NCI-H2196 (cell line): Measurements from ENCODE around the gene CA9.
A peak's percentile ranks its signal among the peaks of the same experiment; 100 is the strongest.

Experiments used
- DNase-seq: peaks from one replicate; lab custom pipeline; 2025; ENCODE audit not compliant: unreplicated experiment; lab: John Stamatoyannopoulos, UW

Gene CA9

GRCh38 chr9:35651956-35652828, 21.5 kb upstream of the CA9 start:
- no peak for DNase-seq

- no peak for DNase-seq
Observed at GRCh38 chr9:35652829-35653209, 20.9 kb upstream of the CA9 start.

GRCh38 chr9:35653611-35654010, 20.1 kb upstream of the CA9 start:
- no peak for DNase-seq

- no peak for DNase-seq
Observed at GRCh38 chr9:35656348-35656747, 17.4 kb upstream of the CA9 start.

- DNase-seq: no peak
Observed at GRCh38 chr9:35656831-35657545, 16.7 kb upstream of the CA9 start.

GRCh38 chr9:35657546-35658136, 16.1 kb upstream of the CA9 start, which contains the start of gene RMRP:
Gene RMRP (minus strand): TSS chr9:35658019.
- DNase-seq: peak; percentile 98

GRCh38 chr9:35658137-35658967, 15.4 kb upstream of the CA9 start, which contains the start of gene CCDC107:
Gene CCDC107 (plus strand): TSS chr9:35658292. CDS start chr9:35658380, 88 bp downstream.
- peak; percentile 91 for DNase-seq

- no peak for DNase-seq
Observed at GRCh38 chr9:35658968-35659220, 14.8 kb upstream of the CA9 start.

- no peak for DNase-seq
Observed at GRCh38 chr9:35659340-35659739, 14.4 kb upstream of the CA9 start.

GRCh38 chr9:35660966-35661415, 12.7 kb upstream of the CA9 start:
- DNase-seq: peak; percentile 47

- no peak for DNase-seq
Observed at GRCh38 chr9:35661756-35662350, 11.9 kb upstream of the CA9 start.

GRCh38 chr9:35662437-35662836, 11.3 kb upstream of the CA9 start:
- DNase-seq: no peak

- peak; percentile 89 for DNase-seq
Observed at GRCh38 chr9:35664531-35665470, 8.9 kb upstream of the CA9 start, which contains the start of gene ARHGEF39. Gene ARHGEF39 (minus strand): TSS chr9:35665195. CDS start chr9:35665169, 26 bp downstream.

- DNase-seq: no peak
Observed at GRCh38 chr9:35665471-35665818, 8.3 kb upstream of the CA9 start.

GRCh38 chr9:35666045-35666444, 7.7 kb upstream of the CA9 start:
- no peak for DNase-seq

- DNase-seq: no peak
Observed at GRCh38 chr9:35666549-35666948, 7.2 kb upstream of the CA9 start.

GRCh38 chr9:35667939-35668338, 5.8 kb upstream of the CA9 start:
- DNase-seq: no peak

- DNase-seq: peak; percentile 67
Observed at GRCh38 chr9:35669331-35670145, 4.2 kb upstream of the CA9 start.

GRCh38 chr9:35674025-35674361, 265 bp downstream of the CA9 start:
- DNase-seq: no peak
